WERI-Rb-1 (cell line): ENCODE results near the gene SCAF4.
A peak's percentile ranks its signal among the peaks of the same experiment; 100 is the strongest.

Experiments used
- DNase-seq: peaks from one replicate; pipeline ENCODE4 v3.0.0-alpha.2; 2020
- H3K27ac ChIP-seq: fragments of 250-450 bp; sonication (Bioruptor Pico); 2 replicates; pipeline ENCODE4 v1.5.1; 2020; ENCODE audit warnings: mild to moderate bottlenecking, moderate library complexity
- H3K27me3 ChIP-seq: fragments of 250-450 bp; sonication (Bioruptor Pico); 2 replicates; pipeline ENCODE4 v1.5.1; 2021; ENCODE audit warnings: mild to moderate bottlenecking, low read depth, moderate library complexity; ENCODE audit not compliant: insufficient read depth, severe bottlenecking
- H3K36me3 ChIP-seq: fragments of 250-450 bp; sonication (Bioruptor Pico); 2 replicates; pipeline ENCODE4 v1.5.1; 2020; ENCODE audit warnings: mild to moderate bottlenecking, moderate library complexity
- H3K4me3 ChIP-seq: 2 replicates; pipeline ENCODE4 v1.5.1; 2011; ENCODE audit warnings: low read depth, mild to moderate bottlenecking, control low read depth, low read length
- H3K9me3 ChIP-seq: fragments of 250-450 bp; sonication (Bioruptor Pico); 2 replicates; pipeline ENCODE4 v1.5.1; 2021; ENCODE audit warnings: mild to moderate bottlenecking, moderate library complexity; ENCODE audit not compliant: severe bottlenecking
- CTCF ChIP-seq: IDR thresholded peaks from 2 replicates; pipeline ENCODE4 v1.5.1; 2011; ENCODE audit warnings: low read depth, mild to moderate bottlenecking, control low read depth, inconsistent platforms, low read length

Gene SCAF4

GRCh38 chr21:31733551-31734149, 1.7 kb upstream of the SCAF4 start:
- no peaks in the 10 kb centered on the region for H3K9me3 ChIP-seq
- H3K4me3 ChIP-seq, result no peak overlapping the region
- DNase-seq, result no peak

GRCh38 chr21:31732597-31733550, 956 bp upstream of the SCAF4 start:
- H3K27ac ChIP-seq, result peak overlapping the region; percentile 100
- DNase-seq, result peak; percentile 55
- H3K36me3 ChIP-seq, result peaks cover 32% of the 10 kb centered on the region
- no peaks in the 10 kb centered on the region for H3K27me3 ChIP-seq
- no peak for TF ChIP-seq CTCF
- H3K4me3 ChIP-seq, result peak overlapping the region; percentile 61
- no peaks in the 10 kb centered on the region for H3K9me3 ChIP-seq

More at GRCh38 chr21:31733551-31734149, 1.7 kb upstream of the SCAF4 start:
- Histone ChIP-seq H3K27me3 (no peaks in the 10 kb centered on the region), H3K27ac (peak overlapping the region; percentile 100; the same call in 1 of the 2 replicates), H3K36me3 (peaks cover 25% of the 10 kb centered on the region)
- TF ChIP-seq CTCF, result no peak

- Histone ChIP-seq H3K4me3 (peak overlapping the region; percentile 64), H3K27ac (peak overlapping the region; percentile 100), H3K27me3 (no peaks in the 10 kb centered on the region), H3K36me3 (peaks cover 47% of the 10 kb centered on the region), H3K9me3 (no peaks in the 10 kb centered on the region)
- peak; percentile 20; the same call in 1 of the 2 replicates for TF ChIP-seq CTCF
- peak; percentile 74 for DNase-seq
Measured at GRCh38 chr21:31731056-31731856, 662 bp downstream of the SCAF4 start.

GRCh38 chr21:31730712-31731055, 1.2 kb downstream of the SCAF4 start:
- Histone ChIP-seq H3K27me3 (no peaks in the 10 kb centered on the region), H3K9me3 (no peaks in the 10 kb centered on the region), H3K36me3 (peaks cover 48% of the 10 kb centered on the region), H3K27ac (peak overlapping the region; percentile 100), H3K4me3 (peak overlapping the region; percentile 64)
- DNase-seq, result peak; percentile 52
- no peak for TF ChIP-seq CTCF

- Histone ChIP-seq H3K27me3 (no peaks in the 10 kb centered on the region), H3K4me3 (peak overlapping the region; percentile 64), H3K36me3 (peaks cover 53% of the 10 kb centered on the region), H3K27ac (no peak overlapping the region), H3K9me3 (no peaks in the 10 kb centered on the region)
- TF ChIP-seq CTCF, result no peak
- DNase-seq, result no peak
Measured at GRCh38 chr21:31729622-31730343, 2.1 kb downstream of the SCAF4 start.
